GM20431 (cell line): Measurements from ENCODE around the gene FAM78B.

ENCODE experiments used
- in situ Hi-C: fragments of 300-500 bp; cut with MseI, MboI; formaldehyde crosslinking; loops from one replicate; pipeline ENCODE4 v1.15.0; 2020; ENCODE audit warnings: low sequenced_read_pairs; ENCODE audit not compliant: unreplicated experiment

The FAM78B gene, protein sequence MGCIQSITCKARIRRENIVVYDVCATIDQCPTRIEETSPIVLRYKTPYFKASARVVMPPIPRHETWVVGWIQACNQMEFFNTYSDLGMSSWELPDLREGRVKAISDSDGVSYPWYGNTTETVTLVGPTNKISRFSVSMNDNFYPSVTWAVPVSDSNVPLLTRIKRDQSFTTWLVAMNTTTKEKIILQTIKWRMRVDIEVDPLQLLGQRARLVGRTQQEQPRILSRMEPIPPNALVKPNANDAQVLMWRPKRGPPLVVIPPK

DNA sequence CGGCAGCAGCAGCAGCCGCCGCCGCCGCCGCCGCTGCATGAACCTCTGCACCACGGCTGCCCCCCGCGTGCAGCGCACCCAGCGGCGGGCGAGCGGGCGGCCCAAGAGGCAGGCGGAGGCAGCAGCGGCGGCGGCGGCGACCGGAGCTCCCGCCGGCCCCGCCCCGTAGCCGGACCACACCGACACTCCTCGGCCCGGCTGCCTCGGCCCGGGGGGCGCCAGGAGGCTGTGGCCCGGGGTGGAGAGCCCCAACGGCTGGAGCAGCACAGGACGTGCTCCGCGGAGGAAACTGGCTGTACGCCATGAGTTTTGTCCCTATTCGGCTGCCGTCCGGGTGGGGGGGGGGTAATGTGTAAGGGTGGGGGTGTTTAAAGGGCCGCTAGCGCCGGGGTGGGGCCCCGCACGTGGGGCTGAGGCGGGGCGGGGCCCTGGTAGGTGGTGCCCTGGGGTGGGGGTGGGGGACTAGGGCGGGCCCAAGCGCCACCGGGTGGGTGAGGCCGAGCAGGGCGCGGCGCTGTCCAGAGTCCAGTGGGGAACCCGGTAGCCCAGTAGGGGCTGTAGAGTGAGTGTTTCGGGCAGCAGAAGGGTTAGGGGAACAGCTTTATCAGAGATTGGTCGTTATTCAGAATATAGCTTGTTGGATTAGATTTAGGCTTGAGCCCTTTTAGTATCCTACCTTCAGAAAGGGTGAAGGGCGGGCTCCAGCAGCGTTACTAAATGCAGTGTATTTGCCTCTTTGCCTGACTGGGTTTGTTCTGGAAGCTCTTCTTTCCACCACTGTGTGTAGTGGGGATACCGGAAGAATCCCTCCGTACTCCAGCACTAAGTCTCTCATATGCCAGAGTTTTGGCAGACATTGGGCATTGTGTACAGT is at the start of gene FAM78B:
Gene FAM78B (minus strand): TSS at position 304 of the 874 bp plus-strand sequence. CDS start 753 bp downstream, outside the sequence.
- in situ Hi-C loops, result no loop called here

DNA sequence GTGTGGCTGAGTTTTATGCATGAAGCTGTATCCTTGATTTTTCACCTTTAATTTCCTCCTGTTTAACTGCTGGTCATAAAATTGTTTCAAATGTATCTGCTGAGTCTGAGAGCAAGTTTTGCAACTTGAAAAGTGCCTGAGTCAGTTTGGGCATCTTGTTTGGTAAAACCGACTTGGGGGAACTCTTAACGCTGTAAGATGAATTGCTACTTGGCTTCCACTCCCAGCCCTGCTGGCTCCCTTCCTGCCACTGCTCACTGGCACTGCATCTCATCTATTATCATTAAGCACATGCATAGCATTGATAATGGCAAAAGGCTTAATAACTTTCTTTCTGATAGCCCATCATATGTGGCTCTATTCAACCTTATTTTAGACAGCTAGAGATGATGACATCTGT is 35.7 kb upstream of the FAM78B start:
- in situ Hi-C loops, result no loop called here

DNA sequence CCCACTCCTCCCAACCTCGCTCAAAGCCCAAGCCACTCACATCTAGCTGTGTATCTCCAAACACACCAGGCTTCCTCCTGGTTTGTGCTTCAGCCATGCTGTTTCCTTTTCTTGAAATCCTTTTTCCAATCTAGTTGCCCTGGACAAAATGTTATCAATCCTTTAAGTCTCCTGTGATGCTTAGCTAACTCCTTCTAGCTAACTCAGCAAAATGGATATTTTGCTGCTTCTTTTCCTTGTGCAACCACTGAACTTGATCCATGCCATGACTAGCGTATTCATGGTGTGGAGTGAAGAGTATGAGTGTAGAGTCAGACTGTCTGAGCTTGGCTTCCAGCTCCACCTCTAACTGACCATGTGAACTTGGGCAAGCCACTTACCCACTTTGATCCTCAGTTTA is 33.9 kb upstream of the FAM78B start:
- in situ Hi-C loops, result no loop called here

DNA sequence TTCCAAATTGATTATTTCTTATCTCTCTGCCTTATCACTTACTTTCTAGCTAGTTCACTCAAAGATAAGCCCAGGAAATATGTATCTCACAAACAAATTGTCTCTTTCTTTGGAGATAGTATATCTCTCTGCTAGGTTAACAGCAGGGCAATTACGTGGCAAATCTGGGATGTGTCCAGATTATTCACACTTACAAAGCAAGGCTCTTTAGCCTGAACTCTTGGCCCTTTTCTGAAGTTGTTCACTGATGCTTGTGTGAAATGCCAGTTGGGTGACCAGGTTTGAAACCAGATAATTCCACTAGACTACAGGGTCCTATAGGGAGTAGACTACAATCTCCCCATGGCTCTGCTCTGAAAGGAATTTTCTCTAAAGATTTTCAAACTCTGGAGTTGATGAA is 30.8 kb upstream of the FAM78B start:
- in situ Hi-C loops, result no loop called here

DNA sequence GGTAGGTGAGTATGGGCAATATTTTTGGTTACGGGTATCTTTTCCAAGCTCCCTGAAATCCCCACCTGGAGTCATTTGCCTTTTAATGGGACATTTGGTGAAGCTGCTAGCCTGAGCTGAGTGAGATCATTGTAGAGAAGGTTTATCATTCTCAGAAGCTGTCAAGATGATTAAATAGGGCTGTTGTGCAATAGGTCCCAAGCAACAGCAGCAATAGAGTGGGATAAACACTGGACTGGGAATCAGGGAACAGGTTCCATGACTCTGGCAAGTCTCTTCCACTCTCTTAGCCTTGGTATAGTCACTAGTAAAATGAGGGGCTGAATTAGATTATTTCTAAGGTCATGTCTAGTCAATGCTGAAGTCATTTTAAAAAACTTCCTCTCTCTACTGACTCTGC is 30.3 kb upstream of the FAM78B start:
- in situ Hi-C loops, result no loop called here

DNA sequence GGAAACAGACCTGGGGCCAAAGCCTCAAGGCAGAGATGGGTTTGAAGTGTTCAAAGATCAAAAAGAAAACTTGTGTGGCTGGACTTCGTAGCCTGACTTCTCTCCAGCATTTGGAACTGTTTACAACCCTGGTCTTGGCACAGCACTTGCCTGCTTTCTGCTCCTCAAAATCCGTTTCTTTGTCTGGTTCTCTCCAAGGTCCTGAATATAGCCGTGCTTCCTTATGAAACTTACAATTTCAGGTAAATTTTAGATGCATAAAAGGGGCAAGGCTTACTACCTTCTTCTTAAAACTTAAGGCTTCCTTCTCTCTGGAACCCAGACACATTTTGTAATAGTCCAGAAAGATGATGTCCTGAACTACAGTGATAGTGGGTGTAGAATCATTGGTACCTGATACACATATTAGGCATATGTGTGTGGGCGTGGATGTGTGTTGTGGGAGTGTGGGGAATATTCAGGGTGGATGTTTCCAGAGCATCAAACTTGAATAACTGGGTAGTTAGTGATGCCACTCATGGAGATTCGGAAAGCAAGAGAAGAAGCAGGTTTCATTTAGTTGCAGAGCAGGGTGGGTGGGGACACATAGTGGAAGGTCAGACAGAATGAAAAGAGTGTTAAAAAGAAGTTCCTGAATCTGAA is 26.4 kb upstream of the FAM78B start:
- in situ Hi-C loops, result no loop called here

DNA sequence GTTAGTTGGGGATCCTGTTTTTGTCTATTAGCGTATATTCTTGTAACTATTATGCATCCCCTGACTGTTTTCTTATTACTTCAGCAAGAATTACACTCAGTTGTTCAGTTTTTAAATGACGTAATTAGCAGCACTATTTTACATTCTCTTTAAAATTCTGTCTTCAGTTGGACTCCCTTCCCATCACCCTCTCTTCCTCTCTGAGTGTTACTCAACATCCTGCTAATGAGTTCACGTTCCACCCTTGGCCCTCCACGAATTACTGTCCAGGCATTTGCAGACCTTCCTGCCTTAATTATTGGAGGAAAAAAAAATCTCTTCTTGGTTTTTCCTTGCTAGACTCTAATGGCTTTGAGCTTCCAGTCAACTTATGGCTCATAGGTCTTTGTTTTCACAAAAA is 23.6 kb upstream of the FAM78B start:
- in situ Hi-C loops, result no loop called here

DNA sequence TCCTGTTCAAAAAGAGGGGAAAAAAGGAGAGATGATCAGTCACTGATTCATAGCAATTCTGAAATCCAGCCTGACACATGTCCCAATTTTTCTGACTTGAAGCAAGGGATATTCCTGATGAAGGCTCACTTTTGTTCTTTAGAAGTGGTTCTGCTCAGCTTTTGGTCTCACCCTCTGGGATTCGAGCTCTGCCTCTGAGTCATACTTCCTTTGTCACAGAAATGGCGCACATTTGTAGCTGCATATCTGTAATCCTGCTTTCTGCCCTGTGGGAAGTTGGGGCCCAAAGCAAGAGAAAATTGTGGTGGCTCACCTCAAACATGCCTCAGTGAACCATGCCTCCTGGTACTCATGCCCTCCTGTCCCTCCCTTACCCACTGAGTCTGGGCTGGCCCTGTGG is 22.3 kb upstream of the FAM78B start:
- in situ Hi-C loops, result no loop called here

DNA sequence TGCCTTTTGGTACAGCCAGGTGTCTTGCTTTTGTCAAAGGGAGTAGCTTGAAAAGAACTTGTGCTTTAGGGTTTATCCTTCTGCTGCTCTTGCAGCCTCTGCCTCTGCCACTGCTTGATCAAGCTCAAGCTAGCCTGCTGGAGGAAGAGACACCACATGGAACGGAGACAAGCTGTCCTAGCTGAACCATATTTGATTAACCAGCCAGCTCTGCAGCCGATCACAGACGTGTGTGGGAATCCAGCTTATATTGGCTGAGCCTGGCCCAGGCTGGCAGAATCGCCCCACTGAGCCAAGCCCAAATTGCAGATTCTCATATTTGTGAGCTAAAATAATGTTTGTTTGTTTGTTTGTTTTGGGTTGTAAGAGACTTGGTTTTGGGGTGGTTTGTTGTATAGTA is 18.7 kb upstream of the FAM78B start:
- in situ Hi-C loops, result no loop called here

DNA sequence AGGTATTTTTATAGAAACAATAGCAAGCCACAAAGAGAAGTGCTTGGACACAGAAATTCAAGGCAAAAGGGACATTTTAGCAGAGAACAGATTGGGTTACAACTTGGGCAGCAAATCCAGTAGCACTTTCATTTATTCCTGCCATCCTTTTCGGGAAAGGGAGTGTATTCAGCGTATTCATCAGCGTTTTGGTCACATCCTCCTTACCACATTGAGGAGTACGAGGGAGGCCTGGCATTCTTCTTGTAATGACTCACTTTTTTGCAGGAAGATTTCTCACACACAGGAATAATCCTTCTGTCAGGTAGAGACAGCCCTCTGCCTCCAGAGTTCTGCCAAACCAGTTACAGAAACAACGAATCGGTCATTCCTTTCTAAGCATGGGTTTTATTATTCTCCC is 18.1 kb upstream of the FAM78B start:
- in situ Hi-C loops, result no loop called here

DNA sequence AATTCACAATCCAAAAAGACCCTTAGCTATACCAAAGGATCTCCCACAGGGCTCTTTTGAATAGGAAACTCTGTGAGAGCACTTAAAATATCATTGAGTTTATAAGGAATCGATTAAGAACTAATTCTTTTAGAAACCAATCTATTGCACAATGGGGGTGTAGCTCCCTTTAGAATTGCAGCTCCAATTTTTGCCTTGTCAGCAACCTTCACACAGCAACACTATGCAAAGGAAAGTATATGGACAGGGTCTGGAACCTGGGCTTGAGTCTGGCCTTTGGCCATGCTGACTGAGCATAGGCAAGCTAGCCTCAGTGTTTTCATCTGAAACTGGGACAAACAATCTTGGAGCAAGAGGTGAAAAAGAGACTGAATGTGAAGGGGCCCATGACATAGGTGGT is 17.2 kb upstream of the FAM78B start:
- in situ Hi-C loops, result no loop called here

DNA sequence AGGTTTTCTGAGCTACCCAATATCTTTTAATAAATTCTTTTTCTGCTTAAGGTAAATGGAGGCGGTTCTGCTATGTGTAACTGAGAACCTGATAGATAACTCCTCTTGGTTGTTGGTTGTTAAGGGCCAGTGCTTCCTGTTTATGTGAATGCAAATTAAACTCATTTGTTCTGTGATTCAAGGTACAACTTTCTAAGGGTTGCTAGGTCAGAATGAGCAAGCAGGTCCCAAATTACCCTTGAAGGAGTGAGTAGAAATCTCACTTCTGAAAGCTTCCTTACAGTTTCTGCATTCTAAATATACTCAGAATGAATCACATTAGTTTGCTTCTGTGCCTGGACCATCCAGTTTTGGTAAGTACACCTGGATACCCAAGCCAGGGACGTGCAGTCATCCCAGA is 15.5 kb upstream of the FAM78B start:
- in situ Hi-C loops, result no loop called here

DNA sequence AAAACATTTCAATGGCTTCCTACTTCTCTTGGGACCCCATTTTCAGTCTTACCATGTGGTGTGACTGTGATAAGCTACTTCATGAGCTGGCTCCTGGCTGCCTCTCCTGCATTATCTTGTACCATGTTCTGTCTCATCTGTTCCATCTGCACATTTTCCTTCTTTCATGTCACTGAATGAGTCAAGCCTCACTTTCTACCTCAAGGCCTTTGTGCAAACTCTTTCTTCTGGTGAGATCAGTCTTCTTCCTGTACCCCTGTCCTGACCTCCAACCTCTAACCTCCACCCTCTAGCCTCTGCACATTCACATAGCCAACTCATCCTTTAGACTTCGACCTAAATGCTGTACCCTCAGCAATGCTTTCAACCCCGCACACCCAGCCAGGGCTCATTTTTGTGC is 9.6 kb upstream of the FAM78B start:
- in situ Hi-C loops, result no loop called here

DNA sequence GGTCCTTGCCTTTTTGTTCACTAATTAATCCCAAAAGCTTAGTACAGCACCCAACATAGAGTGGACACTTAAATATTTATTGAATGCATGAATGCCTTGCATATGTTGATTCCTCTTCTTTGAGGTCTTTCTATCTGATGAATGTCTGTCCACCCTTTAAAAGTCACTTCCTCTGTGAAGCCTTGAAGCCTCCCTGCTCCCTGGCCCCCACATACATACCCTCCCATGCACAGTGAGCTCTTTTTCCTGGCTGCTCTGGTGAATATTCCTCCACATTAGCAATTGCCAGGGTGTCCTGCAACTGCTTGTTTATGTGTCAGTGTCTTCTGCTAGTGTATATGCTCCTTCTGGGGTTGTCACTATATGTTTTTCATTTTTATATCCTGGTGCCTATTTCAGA is 8.2 kb upstream of the FAM78B start:
- in situ Hi-C loops, result no loop called here

DNA sequence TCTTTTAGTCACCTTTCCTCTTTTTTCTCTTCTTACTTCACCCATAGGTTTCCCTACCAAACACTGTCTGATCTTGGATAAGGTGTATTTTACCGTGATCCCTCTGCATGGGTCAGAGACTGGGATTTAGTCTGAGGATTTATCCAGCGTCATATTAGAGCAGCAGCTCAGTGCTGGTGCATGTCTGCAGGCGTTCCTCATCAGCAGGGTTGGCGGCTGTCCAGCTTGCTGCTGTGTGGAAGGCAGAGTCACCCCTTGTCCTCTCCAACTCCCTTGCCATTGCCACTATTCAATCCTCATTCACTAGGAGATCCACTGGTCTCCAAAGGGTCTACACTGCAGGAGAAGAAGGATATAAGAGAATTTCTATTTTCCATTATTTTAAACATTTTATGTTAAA is 7.3 kb upstream of the FAM78B start:
- in situ Hi-C loops, result no loop called here

DNA sequence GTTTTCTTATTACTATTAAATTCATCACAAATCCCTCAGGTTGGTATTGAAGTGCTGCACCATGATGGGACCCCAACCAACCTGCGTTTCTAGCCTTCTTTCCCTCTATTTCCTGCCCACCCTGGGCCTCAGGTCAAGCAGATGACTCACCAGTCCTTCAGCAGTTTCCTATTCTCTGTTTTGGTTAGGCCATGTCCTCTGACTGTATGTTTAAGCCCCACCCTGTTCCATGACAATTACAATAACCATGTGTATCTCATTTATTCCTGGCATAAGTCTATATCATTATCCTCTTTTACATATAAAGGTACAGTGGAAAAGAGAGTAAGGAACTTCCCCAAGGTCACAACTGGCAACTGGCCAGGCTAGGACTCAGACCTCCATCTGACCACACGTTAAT is 5.3 kb upstream of the FAM78B start:
- in situ Hi-C loops, result no loop called here

DNA sequence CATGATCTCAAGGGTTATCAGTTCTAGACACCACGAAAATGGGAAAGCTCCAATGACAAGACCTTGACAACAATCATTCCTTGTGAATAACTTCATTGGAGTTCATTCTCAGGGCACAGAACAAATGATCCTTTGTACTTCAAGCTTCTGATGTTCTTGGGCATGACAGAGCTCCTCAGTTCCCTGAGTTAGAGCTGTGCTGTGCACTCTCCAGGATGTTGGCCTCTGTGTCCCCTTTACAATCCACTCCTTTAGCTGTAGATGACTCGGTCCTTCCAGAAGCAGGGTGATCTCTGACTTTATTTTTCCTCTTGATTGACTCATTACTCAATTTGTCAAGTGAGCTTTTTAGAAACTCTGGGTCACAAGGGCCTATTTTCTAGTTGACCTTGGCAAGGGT is 3.9 kb upstream of the FAM78B start:
- in situ Hi-C loops, result no loop called here

DNA sequence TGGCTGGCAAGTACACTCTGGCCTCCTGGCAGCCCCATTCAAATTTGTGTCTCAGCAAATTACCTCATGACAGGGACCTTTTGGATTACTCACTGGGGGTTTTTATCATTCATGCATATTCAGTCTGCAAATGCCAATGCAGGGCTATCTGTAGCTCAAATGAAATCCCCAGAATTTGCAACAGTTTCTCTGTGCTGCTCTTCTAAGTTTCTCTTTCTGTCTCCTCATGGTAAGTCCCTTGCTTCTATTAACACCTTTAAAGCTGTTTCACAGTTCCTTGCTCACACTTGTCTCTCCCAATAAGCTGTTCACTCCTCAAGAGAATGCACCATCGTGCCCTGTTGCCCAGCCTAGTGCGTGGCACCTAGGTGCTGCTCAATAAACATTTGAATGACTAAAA is 3.3 kb upstream of the FAM78B start:
- in situ Hi-C loops, result no loop called here

DNA sequence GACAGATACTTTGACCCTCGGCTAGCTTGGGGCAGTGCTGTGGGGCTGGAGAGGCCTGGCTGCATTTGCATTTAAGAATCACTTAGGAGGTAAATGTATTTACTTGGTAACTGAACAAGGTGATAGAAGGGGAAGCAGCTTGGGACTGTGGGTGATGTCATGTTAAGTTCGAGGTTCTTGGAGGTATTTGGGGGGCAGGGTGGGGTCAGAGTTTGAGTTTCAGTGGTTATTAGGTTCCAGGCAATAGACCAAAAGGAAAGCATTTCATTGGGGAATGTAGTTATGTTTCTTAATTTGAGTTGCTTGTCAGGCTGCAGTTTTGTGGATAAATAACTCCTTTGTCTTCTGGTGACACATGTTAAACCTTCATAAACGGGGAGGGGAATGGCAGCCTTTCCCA is 2.4 kb upstream of the FAM78B start:
- in situ Hi-C loops, result no loop called here

DNA sequence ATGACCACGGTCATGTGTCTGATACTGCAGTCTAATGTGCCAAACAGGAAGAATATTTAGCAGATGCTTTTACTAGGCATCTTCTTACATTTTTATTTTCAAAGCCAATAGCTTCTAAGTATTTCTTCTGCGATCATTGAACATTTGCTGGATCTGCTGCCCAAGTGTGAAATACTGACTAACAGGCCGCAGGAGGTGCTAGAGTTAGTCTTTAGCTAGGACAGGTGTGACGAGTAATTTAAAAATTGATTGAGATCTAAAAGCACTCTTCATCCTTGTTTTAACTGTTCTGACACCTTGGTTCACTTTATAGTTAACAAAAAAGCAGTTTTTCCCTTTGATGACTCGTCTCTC is 748 bp upstream of the FAM78B start:
- in situ Hi-C loops, result no loop called here

DNA sequence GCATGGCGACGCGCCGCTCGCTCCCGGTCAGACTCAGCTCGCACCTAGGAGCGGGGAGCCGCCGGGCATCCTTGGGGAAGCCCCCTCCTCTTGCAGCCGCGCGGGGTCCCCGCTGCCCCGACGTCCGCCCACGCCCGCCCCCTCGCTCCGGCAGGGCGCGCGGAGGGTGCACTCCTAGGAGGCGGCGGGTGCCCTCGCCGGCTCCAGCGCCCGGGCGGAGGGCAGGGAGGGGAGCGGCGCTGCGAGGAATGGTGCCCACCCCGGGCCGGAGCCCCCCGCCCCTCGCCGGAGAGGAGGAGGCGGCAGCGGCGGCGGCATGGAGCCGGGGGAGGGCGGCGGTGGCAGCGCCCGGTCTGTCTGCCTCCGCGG is 488 bp downstream of the FAM78B start:
- in situ Hi-C loops, result no loop called here
